HG02759 (cell line): ENCODE measurements around the gene FIZ1.

Source experiments
- ATAC-seq: cut with Tn5 transposase; IDR thresholded peaks from one replicate; pipeline ENCODE4 v1.9.1; 2021; ENCODE audit warnings: mild to moderate bottlenecking, moderate library complexity; ENCODE audit not compliant: unreplicated experiment

The FIZ1 gene

GRCh38 chr19:55635856-55636440 is 36.6 kb upstream of the FIZ1 start:
- no peak for ATAC-seq

DNA sequence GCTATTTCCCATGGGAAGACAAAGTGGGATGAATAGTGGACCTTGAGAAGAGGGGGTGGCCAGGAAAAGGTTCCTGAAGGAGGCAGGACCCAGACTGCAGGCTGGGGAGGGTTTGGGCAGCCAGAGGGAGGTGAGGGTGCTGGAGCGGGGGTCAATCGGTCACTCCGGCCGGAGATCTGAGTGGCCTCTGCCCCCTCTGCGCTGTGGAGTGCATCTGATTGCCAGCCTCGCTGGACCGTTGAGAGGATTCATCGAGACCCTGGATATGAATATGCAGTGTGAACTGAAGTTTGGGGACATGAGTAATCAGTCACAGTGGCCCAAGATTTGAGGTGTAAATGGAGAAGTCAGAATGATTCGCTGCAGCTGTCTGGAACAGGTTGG is 36.0 kb upstream of the FIZ1 start:
- no peak for ATAC-seq

GRCh38 chr19:55633861-55634260 is 34.5 kb upstream of the FIZ1 start:
- no peak for ATAC-seq

- ATAC-seq = no peak
Observed at GRCh38 chr19:55632463-55632834, 33.1 kb upstream of the FIZ1 start.

GRCh38 chr19:55626350-55626749 is 27.0 kb upstream of the FIZ1 start:
- no peak for ATAC-seq

DNA sequence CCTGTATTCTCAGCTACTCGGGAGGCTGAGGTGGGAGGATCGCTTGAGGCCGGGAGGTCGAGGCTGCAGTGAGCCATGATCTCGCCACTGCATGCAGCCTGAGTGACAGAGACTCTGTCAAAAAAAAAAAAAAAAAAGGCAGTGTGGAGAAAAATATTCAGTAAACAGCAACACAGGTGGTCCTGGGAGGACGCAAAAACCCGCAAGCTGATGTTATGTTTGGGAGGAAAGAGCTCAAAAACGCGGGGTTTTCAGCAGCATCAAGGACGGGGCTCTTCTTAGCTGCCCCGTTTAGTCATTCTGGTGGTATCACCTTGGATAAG is 25.6 kb upstream of the FIZ1 start:
- ATAC-seq = no peak

DNA sequence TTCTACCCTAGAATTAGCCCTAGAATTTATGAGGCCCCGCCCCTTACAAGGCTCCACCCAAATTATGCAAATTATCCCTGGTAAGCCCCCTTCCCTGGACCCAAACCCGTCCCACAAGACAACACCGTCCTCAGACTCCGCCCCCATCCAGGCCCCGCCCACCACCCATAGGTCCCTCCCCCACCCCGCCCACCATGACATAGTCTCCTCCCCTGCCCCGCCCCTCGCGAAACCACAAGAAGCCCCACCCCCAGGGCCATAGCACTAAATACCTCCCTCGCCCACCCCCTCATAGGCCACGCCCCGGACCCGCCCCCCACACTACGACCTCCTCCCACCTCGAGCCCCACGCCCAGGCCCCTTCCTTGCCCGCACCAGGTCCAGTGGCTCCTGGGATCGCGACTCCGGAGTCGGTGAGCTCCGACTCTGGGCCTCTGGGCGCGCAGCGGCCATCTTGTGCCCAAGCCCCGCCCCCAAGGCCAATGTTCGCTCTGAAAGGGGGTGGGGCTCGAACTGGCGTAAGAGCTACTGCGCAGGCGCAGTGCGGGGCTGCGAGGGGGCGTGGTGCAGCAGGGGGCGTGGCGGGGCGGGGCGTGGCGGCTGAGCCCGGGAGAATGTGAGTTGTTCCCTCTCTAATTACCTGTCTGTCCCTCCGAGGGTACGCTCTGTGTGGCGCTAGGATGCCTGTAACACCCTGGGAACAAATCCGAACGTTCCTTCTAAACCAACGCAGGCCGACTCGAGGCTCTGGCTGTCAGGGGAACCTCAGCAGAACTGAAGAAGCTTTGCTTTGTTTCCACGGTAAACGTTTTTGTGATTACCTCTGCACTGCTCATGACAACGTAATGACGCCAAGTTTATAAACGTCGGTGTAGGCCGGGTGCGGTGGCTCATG is 25.0 kb upstream of the FIZ1 start, which contains the start of gene ZNF784:
Gene ZNF784, minus strand, starts transcription at position 458 of the 895 bp plus-strand sequence. Its CDS starts 5 bp downstream, at position 453.
- peak; percentile 78 for ATAC-seq

- ATAC-seq = no peak
Observed at GRCh38 chr19:55623561-55623960, 24.2 kb upstream of the FIZ1 start.

GRCh38 chr19:55623130-55623529 is 23.8 kb upstream of the FIZ1 start:
- no peak for ATAC-seq

- ATAC-seq = no peak
Observed at GRCh38 chr19:55622242-55622969, 23.1 kb upstream of the FIZ1 start.

DNA sequence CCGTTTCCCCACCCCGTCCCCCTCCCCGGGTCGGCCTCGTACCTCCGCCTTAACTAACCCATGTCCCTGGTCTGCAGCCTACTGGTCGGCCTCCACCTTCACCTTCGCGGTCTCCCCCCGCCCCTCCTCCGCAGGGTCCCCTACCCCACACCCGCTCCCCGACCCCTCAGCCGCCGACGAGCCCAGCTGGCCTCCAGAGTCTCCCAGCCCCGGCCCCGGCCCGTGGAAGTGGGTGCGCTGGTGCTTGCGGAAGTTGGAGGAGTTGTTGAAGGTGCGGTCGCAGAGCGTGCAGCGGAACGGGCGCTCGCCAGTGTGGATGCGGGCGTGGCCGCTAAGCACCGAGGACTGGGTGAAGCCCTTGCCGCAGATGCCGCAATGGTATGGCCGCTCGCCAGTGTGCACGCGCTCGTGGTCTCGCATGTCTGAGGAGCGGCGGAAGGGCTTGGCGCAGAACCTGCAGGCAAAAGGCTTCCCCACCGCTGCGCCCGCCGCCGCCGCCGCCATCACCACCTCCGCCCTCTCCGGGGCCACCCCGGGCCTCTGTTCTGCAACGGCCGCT is 22.4 kb upstream of the FIZ1 start:
- ATAC-seq = no peak

GRCh38 chr19:55621205-55621672 is 21.9 kb upstream of the FIZ1 start:
- no peak for ATAC-seq

- no peak for ATAC-seq
Observed at GRCh38 chr19:55620410-55621204, 21.3 kb upstream of the FIZ1 start.

- no peak for ATAC-seq
Observed at GRCh38 chr19:55619286-55619685, 20.0 kb upstream of the FIZ1 start.

- no peak for ATAC-seq
Observed at GRCh38 chr19:55618426-55618825, 19.1 kb upstream of the FIZ1 start.

DNA sequence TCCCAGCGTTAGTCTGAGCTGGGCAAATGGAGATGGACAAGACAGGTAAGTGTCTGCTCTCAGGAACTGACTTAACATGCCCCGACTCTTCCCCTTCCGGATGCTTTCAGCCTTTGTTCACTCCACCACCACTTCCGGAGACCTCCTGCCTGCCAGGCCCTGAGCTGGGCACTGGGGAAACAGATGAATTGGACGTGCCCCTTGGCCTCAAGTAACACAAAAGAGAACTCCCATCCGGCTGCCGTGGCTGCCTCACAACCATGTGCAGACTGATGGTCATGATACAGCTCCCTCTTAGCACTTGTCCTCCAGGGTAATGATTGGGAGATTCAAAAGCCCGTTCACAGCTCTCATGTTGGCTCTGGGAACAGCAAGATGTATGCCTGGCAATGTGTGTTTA is 18.1 kb upstream of the FIZ1 start:
- no peak for ATAC-seq

DNA sequence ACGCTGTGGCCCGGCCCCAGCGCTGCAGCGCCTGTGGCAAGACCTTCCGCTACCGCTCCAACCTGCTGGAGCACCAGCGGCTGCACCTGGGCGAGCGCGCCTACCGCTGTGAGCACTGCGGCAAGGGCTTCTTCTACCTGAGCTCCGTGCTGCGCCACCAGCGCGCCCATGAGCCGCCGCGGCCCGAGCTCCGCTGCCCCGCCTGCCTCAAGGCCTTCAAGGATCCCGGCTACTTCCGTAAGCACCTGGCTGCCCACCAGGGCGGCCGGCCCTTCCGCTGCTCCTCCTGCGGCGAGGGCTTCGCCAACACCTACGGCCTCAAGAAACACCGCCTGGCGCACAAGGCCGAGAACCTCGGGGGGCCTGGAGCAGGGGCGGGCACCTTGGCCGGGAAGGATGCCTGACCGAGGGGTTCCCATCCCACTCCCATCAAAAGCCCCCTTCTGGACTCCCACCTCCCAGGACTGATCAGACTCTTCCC is 17.1 kb upstream of the FIZ1 start:
- ATAC-seq = no peak

GRCh38 chr19:55615543-55616394 is 16.5 kb upstream of the FIZ1 start:
- ATAC-seq = no peak

- no peak for ATAC-seq
Observed at GRCh38 chr19:55614711-55615542, 15.6 kb upstream of the FIZ1 start.
